GM21825 (cell line): ENCODE measurements around the gene DSCAML1.

Source experiments
- ATAC-seq: cut with Tn5 transposase; IDR thresholded peaks from one replicate; pipeline ENCODE4 v1.9.1; 2021; ENCODE audit warnings: mild to moderate bottlenecking, moderate library complexity; ENCODE audit not compliant: unreplicated experiment

The DSCAML1 gene

DNA sequence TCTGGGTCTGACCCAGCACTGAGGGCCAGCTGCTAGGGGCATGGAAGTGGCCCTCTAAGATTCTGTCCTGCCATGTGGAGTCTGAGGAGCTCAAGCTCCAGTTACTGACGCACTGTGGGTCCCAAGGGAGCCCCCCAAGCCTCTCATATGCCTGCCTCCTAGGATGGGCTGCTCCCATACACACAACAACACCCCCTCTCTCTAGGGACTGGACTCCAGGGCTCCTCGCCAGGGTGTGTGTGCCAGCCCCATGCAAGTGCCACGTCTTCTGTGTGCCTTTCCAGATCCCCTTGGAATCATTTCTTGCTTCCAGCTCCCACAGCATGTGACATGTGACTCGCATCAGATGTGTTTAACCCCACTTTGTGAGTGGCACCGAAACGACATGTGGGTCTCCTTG, 234.9 kb downstream of the DSCAML1 start:
- no peak for ATAC-seq

DNA sequence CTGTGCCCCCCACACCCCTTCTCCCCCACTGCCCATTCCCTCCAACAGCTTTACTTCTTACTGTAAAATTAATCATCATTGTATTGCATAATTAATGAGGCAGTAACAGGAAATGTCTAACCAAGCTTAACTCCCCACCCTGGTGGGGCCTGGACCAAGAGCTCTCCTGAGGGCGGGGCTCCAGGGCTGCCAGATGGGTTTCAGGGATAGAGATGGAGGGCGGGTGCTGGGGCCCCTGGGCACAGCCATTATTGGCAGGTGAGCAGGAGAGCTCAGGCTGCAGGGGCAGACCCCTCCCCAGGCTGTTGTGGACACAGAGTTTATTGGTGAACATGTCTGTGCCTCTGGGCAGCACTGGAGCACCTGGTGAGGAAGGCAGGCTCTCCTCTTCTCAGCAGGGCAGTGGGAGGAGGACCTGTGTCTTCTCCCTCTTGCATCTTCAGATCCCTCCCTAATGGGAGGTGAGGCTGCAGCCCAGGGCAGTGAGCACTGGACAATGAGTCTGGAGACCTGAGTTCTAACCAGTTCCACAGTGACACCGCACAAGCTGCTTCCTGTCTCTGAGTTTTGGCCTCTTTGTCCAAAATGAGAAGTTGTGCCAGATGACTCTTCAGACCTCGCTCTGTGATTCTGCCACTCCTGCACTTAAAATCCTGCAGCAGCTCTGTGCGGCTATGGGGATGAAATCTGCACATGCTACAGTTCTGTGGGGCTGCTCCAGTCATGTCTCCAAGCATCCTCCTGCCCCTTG, 236.1 kb downstream of the DSCAML1 start:
- no peak for ATAC-seq

DNA sequence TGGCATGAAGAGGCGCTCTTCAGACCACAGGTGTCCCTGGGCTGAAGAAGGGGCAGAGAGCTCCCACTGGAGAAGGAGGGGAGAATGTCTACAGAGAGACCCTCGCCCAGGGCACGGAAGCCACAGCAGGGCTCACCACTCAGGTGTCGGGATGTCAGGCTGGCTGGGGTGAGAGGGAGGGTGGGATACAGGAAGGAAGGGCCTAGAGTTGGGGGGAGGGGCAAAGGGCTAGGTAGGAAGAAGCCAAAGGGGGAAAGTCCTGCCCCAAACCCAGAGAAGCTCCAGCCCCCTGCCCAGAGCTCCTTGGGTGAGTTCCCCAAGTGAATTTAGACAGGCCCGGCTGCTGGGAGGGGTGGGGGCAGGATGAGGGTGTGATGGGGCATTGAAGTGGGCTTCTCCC, 237.3 kb downstream of the DSCAML1 start:
- ATAC-seq = no peak

DNA sequence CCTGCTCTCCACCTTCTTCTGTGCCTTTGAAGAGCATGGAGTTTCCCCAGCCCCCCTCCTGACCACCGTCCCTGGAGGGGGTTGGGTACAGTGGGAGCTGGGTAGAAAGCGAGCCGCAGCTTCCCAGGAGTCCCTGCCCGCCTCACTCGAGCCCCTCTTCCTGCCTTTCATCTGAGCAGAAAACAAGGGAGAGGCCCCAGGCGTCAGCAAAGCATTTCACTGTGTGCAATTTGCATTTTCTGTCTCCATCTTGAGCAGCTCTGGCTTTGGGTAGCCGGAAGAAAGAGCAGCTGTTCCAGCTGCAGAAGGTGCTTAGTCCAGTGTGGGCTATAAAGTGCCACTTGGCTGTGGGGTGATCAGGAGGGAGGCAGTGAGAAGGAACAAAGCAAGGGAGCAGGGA, 239.7 kb downstream of the DSCAML1 start:
- ATAC-seq = no peak

DNA sequence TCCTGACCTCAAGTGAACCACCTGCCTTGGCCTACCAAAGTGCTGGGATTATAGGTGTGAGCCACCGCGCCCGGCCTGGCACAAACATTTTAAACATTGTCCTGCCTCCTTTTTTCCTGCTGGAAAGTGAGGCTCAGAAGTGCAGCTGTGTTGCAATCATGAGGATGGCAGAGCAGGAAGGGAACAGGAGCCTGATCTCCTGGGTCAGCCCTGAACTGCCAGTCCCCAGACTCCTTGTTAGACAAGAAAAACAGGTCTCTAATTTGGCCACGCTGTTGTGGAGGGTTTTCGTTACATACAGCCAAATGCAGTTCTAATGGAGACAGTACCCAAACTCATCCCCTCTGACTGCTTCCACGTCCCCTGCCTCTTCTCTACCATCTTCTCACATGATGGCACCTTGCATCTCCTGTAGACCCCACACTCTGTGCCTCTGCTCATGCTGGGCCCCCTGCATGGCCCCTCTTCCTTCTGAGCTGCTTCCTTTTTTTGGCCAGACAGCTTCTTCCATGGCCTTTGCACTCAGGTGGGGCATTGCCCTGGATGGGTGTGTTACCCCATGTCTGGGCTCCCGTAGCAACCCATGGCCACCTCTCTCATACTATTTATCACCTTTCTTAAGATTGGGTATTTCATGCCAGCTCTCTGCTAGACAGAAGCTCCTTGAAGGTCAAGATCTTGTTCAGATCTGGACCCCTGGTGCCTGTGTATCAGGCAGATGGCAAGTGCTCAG, 242.2 kb downstream of the DSCAML1 start:
- no peak for ATAC-seq

DNA sequence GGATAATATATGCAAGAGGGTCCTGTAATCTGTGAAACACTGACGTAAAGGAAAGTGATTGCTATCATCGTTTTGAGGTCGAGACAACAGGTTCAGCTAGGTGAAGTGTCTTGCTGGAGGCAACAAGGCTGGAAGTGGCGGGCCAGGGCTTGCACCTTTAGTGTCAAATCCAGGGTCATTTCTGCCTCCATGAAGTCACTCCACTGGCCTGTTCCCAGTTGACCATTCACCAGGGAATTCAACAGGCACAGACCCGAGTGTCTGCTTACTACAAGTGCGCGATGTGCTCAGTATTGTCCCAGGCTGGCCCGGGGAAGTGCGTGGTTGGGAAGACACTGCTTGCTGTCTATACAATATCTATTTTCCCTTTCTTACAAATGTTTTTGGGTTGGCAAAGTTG, 244.4 kb downstream of the DSCAML1 start:
- ATAC-seq = no peak

DNA sequence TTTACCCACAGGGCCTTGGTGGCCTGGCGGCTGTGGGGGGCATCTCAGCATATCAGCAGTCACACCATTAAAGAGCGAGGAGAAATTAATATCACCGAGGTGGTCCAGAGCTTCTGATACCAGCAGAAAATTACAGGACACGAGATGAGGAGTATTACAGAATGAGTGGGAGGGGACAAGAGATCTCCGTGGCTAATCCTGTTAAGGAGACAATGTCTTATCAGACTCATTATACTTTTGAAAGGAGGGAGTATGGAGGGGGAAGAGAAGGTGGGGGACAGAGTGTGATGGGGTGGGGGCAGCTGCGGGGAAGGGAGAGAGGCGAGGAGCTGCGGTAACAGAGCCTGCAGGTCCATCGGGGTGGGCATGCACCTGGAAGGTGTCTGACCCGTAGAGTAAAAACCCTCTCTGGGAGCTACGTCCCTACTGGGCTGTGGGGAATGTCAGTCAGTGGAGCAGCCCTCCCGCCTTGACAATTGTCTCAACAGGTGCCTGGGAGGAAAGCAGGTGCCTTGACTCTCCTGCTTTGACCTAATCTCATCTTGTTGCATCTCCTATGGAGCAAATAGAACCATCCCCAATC, 245.2 kb downstream of the DSCAML1 start:
- no peak for ATAC-seq

DNA sequence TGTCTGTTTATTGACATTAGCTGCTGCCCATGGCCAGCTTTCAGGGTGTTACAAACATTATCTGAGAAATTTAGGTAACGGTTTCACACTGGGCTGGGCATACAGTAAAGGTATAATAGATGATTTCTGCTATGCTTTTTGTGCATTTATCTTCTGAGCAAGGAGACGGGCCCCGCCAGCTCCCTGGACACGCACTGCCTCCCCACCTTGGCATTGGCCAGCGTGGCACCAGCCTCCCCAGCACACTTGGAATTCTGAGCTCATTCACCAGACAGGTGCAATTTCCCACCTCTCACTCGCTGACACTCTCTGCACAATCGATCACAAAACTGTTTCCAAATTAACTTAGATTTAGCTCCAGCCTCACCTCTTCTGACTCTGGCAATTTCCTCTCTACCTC, 246.6 kb downstream of the DSCAML1 start:
- no peak for ATAC-seq

DNA sequence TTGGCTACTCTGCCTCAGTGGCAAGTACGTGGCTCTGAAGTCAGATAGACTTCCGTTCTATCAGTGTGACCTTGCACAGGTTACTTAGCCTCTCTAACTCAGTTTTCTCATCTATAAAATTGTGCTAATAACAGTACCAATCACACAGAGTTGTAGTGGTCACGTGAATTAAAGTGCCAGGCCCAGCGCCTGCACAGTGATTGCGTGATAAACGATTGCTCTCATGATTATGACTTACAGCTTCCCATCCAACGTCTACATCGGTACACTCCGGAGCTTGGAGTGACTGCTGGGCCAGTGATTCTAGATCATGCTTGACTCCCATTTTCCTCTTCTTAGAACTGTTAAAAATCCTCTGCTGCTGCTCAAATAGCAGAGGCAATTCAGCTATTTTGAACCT, 247.6 kb downstream of the DSCAML1 start:
- ATAC-seq = no peak

DNA sequence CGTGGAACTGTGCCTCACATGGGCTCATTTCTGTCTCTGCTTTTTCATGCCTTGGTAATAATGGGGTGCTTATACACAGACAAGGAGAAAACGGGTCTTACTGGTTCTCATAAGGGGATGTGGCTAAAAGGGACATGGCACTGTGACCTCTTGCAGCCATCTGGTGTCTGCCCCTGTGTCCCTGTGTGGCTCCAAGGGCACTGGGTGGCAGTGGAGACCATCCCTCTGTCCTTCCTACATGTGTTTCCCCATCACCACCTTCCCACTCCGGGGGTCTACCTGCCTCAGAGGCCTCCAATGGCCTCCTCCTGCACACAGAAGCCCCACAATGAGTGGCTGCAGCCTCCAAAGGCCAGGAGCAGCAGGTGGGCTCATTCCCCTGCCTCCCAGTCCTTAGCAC, 248.1 kb downstream of the DSCAML1 start:
- ATAC-seq = no peak

DNA sequence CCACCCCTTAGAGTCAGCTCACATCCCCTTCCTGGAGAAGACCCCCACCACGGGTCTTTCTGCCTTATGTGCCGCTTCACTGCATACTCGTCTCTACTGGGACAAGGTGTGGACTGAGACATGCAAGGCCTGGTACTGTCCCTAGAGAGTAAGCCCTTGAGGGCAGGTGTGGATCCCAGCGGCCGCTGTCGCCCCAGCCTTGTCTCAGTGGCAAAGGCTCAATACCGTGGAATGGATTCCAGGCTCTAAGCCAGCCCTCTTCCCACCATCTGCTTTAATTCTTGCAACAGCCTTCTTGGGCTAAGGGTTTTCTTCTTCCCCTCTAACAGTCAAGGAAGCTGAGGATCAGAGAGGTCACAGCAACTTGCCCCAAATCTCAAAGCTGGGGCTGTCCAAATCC, 249.1 kb downstream of the DSCAML1 start:
- no peak for ATAC-seq

DNA sequence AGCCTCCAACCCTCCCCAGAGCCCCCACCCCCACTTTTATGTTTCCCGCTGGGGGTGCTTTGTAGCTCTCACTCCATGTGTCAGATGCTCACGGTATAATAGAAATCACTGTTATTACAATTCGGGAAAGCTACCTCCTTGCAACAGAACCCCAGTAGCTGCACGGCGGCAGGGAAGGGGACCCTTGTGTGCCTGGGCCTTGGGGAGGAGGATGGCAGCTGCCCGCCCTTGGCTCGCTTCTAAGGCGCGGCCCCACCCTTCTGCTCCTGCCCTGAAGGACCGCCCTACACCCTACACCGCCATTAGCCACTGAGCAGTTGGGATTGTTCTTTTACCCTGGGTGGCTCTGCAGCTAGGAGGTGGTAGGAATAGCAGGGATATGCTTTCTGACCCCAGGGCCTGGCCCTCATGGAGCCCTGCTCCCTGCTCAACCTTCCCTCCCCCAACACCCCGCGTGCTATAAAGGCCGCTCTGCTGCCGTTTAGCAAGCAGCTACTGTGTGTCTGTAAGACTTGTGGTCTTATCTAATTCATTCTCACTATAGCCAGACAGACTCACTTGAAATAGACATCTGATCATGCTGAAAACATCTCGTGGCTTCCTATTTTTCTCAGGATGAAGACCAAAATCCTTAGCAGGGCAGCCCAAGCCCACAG, 249.7 kb downstream of the DSCAML1 start:
- no peak for ATAC-seq

DNA sequence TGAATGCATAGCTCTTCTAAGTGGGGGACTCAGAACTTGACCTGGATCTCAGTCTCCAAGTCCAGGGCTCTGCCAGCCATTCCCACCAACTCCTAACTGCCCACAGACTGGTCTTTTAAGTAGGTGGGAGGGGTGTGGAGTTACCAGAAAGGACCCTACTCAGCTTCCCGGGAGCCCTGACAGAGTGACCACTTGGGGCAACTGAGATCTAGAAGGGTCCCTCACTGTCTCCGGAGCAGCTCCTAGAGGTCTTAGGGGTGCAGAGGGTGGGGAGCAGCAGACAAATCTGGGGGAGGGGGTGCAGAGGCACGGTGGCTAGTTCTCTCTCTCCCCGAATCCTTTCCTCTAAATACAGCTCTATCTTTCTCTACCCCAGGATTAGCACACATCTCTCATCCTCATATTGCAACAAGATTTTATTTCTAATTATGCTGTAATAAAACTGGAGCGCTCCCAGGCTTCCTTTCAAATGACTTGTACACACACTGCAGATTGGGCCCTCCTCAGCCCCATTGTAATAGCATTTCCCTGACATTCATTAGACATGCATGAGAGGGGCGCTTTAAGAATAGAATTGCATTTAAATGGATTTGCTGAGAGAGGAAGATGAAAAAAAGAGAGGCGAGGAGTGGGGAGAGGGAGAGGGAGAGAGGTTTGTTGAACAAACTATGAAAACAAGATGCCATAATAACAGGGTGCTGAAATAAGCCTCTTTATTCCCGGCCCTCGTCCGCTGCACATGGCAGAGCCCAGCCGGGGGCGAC, 250.4 kb downstream of the DSCAML1 start:
- no peak for ATAC-seq

DNA sequence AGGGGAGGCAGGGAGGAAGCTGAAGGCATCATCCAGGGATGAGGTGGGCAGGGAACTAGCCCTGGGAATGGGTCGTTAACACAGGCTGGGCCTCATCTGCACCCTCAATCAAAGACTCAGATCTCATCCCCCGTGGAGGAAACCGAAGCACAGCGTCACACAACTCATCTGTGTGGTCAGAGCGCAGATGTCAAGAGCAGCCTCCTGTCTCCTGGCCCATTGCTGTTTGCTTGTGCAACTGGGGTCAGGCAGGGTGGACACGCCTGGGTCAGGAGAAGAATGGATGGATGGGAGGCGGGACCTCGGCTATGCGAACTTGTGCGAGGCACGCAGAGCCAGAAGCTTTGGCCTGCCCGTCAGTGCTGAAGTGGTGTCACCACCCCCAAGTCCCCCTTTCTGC, 251.3 kb downstream of the DSCAML1 start:
- no peak for ATAC-seq

DNA sequence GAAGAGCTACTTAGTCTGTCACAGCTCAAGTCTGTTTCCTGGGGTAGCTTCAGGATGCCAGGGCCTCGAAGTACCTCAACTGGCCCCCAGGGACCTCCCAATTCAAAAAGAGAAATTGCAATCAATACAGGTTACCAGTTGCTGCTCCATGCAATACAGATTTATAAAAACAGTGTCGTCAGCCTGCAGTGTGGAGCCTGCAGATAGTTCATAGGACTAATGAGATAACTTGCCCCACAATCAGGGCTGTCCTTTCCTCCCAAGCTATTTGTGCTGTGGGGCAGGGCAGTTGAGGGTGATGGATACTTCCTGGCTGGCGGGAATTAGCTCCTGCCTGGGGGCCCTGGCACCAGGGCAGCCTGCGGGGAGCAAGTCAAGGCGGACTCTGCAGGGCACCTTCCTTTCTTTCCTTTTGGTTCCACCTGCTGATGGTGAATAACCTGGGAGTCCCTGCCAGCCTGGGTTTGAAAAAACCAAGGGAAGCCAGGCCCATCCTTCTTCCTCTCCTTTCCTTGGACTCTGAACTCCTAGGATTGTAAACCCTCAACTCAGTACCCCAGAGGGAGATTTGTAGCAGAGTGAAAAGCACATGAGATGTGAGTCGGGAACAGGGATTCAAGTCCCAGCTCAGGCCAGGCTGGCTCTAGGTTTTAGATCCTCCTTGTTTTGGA, 252.8 kb downstream of the DSCAML1 start:
- no peak for ATAC-seq

DNA sequence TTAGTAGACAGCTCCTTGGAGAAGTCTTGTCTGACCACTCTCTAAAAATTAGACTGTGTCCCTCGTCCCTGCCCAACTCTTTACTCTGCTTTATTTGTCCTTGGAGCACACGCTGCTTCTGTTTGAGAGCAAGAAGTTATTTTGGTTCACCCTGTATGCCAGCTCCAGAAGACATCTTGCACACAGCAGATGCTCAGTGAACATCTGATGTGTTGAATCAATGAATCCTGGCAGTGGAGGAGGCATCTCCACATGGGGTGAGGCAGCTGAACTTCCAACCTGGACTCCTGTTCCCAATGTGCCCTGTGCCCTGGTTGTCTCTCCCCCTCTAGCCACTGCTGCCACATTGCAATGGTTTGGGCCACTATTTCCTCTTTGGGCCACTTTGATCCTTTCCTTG, 255.8 kb downstream of the DSCAML1 start:
- ATAC-seq = no peak

DNA sequence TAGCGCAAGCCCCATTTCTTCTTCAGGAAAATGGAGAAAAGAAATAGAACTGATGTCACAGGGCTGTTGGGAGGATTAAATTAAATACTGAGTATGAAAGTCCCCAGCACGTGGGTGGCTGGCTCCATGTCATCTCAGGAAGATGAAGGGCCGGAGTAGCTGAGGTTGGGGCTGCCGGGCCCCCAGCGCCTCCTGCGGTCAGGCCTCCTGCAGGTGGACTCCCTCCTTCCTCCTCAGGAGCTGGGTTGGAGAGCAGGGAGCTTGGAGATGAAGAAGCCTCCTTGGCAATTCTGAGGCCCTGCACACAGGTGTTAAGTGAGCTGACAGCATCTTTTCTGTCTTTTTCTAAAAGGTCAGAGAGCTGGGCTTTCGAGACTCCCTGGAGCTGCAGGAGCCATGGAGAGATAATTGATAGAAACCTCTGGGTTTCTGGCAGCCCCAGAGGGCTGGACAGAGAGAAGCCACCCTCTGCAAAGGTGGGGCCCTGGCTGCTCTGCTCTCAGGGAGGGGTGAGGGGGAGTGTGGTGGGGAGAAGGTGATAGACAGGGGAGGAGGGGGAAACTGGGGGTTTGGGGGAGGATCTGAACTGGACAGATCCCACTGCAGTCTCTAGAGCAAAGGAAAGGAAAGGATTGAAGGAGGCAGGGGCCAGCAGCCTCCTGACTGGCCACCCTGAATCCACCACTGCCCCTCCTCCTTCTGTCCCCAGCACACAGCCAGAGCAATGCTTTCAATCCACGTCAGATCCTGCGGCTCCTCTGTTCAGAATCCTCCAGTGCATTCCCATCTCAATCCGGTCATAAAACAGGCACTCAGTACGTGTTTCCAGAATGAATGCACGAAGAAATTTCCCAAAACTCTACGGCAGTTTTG, 258.5 kb downstream of the DSCAML1 start:
- ATAC-seq = no peak

DNA sequence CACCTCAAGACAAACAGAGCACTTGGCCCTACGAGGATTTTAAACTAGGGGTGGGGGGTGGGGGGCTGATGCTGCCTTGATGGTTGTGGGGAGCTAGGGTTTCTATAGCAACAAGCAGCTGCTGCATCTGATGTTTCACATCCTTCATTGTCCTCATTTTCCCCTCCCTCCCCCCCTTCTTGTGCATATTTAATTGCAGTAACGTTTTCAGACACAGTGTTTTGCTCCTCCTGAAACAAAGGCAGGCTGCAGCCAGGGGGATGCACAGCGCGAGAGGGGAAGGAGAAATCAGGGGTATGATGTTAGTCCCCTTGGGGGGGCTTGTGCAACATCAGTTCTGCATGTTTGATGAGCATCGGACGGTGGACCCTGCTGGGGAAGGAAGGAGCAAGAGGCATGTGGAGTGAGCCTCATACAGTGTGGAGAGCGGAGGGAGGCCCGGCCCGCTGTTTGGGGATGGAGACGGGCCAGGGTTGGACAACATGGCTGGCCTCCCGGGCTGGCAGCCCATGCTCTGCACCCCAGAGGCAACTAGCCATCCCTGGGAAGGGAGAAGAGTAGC, 261.1 kb downstream of the DSCAML1 start:
- ATAC-seq = no peak

DNA sequence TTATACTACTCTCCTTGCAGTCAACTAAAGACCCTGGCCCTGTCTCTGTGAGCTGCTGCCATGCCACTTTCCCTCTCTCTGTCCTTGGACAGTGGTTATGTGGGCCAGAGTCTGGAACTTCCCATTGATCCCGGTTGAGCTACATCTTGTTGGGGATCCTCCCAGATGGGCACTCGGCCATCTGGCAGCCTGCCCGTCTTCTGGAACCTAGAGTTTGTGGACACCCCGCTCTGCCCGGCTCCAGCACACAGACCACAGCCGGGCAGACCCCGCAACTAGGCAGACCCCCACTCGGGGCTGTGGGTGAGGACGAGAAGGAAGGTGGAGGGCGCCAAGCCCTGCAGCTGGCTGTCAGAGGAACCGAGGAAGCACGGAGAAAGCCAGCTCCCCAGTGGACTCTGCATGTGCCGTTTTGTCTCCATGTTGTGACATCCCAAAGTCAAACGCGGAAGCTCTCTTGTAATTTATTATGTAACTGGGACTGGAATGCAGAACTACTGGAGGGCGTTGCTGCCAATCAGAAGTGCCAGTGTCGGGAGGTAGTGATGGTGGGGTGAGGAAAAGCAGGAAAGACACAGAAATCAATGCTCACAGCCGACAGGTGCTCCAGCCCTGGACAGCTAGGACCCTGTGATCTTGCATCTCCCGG, 261.7 kb downstream of the DSCAML1 start:
- ATAC-seq = no peak
